Measurements from ENCODE around the gene SPACA9.

DNA sequence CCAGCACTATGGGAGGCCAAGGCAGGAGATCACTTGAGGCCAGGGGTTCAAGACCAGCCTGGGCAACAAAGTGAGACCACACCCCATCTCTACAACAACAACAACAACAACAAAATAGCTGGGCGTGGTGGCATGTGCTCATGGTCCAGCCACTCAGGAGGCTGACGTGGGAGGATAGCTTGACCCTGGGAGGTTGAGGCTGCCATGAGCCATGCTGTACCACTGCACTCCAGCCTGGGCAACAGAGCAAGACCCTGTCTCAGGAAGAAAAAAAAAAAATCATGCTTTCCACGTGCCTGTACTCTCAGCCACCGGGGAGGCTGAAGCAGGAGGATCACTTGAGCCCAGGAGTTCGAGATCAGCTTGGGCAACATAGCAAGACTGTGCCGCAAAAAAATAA, 36.2 kb downstream of the SPACA9 start:
- no peak for TF ChIP-seq POLR2A (IDR thresholded peaks at IDR 0.05; ENCODE audit: low read depth, low read length)
- TF ChIP-seq TAF1 (IDR thresholded peaks at IDR 0.05; ENCODE audit: low read depth, low read length): no peak
- TF ChIP-seq POLR2AphosphoS5 (IDR thresholded peaks at IDR 0.05; ENCODE audit: low read depth, low read length): no peak
- no peak for TF ChIP-seq SPI1 (IDR thresholded peaks at IDR 0.05; ENCODE audit: low read depth, low read length)
- TF ChIP-seq PAX5 (IDR thresholded peaks at IDR 0.05; ENCODE audit: insufficient read depth, low read length, severe bottlenecking): no peak

Data from GM12891 (cell line).